Hematopoietic multipotent progenitor cell treated with erythropoietin and hydrocortisone succinate and interleukin-3 and kit ligand, for 6 days (in vitro differentiated cells): ENCODE results near the gene C10orf88.

Experiments
- DNase-seq: peaks from one replicate; pipeline ENCODE4 v3.0.0-alpha.2; 2015

The C10orf88 gene

GRCh38 chr10:122953902-122954730 is at the start of gene C10orf88:
TSS of gene C10orf88 (minus strand) at chr10:122954227. CDS start at chr10:122954178, 49 bp downstream.
- DNase-seq: peak; percentile 99

GRCh38 chr10:123001370-123001769 is 47.3 kb upstream of the C10orf88 start:
- peak; percentile 54 for DNase-seq

- no peak for DNase-seq
Observed at GRCh38 chr10:123000155-123000554, 46.1 kb upstream of the C10orf88 start.

GRCh38 chr10:122999347-122999746 is 45.3 kb upstream of the C10orf88 start:
- peak; percentile 29 for DNase-seq

GRCh38 chr10:122998934-122999333 is 44.9 kb upstream of the C10orf88 start:
- no peak for DNase-seq

- no peak for DNase-seq
Observed at GRCh38 chr10:122998360-122998917, 44.4 kb upstream of the C10orf88 start.

- no peak for DNase-seq
Observed at GRCh38 chr10:122997864-122998263, 43.8 kb upstream of the C10orf88 start.

- DNase-seq: no peak
Observed at GRCh38 chr10:122995936-122996335, 41.9 kb upstream of the C10orf88 start.

- DNase-seq: no peak
Observed at GRCh38 chr10:122993797-122994336, 39.8 kb upstream of the C10orf88 start.

GRCh38 chr10:122992031-122992585 is 38.1 kb upstream of the C10orf88 start:
- no peak for DNase-seq

GRCh38 chr10:122990278-122990677 is 36.3 kb upstream of the C10orf88 start:
- no peak for DNase-seq

- no peak for DNase-seq
Observed at GRCh38 chr10:122988501-122988900, 34.5 kb upstream of the C10orf88 start.

GRCh38 chr10:122986335-122986734 is 32.3 kb upstream of the C10orf88 start:
- no peak for DNase-seq

- no peak for DNase-seq
Observed at GRCh38 chr10:122984708-122985107, 30.7 kb upstream of the C10orf88 start.

GRCh38 chr10:122983898-122984297 is 29.9 kb upstream of the C10orf88 start:
- DNase-seq: no peak

- DNase-seq: peak; percentile 75
Observed at GRCh38 chr10:122981066-122981464, 27.0 kb upstream of the C10orf88 start.

- DNase-seq: peak; percentile 93
Observed at GRCh38 chr10:122980209-122981065, 26.4 kb upstream of the C10orf88 start, which contains the start of gene PSTK. TSS of gene PSTK (plus strand) at chr10:122980401. CDS start at chr10:122980480, 79 bp downstream.

- DNase-seq: no peak
Observed at GRCh38 chr10:122974543-122975064, 20.6 kb upstream of the C10orf88 start.

- DNase-seq: no peak
Observed at GRCh38 chr10:122974023-122974422, 20.0 kb upstream of the C10orf88 start.

- no peak for DNase-seq
Observed at GRCh38 chr10:122968698-122969097, 14.7 kb upstream of the C10orf88 start.

- no peak for DNase-seq
Observed at GRCh38 chr10:122966879-122967278, 12.9 kb upstream of the C10orf88 start.

GRCh38 chr10:122962405-122962804 is 8.4 kb upstream of the C10orf88 start:
- DNase-seq: no peak
